C4-2B (cell line): ENCODE data around the gene NPEPL1.

Experiments
- H3K27ac ChIP-seq: fragments of 450-650 bp; 2 replicates; pipeline ENCODE4 v1.5.1; 2017
- ZFX ChIP-seq: fragments of 450-650 bp; IDR thresholded peaks from 2 replicates; pipeline ENCODE4 v1.6.1; 2017
- TF ChIP-seq, protein P1 (sequence below): fragments of 450-650 bp; conservative IDR thresholded peaks from 2 replicates; pipeline ENCODE4 v1.5.1; 2017; ENCODE audit warnings: mild to moderate bottlenecking

The NPEPL1 gene

DNA sequence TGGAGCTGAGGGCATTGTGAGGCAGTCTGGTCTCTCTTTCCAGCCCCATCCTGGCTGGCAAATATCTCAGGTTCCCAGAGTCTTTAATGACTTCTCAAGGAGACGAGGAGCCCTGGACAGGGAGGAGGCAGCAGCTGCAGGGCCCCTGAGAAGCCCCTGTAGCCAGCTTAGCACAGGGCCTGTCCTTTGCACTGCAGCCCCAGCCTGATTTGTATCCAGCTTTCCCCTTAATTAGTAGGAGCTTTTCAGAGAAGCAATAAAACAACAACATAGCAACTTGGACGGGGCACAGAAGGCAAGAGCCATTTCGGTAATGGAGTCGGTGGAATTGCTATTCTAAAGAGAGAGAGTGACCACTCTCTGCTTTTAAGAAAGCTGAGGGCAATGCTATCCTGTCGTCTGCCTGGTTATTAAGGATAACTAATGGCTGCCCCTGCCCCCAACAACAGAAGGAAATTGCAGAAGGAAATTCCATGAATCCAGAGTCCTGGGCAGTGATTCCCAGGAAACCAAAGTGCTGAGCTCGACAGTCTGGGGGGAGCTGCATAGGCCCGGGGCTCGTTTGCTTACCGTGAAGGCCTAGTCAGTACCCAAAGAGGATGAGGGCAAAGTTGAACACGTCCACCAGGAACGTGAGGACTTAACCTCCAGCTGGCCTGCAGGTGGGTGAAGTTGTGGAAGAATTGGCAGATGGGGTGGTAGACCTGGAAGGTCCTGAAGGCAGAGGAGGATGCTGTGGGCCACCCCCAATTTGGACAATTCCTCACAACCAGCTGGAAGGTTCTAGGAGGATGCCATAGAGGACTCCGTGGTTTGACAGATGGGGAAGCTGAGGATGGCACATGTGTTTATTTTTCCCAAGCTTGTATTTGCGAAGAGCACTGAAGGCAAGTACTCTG, 50.3 kb downstream of the NPEPL1 start:
- no peak overlapping the region for H3K27ac ChIP-seq
- no peak for TF ChIP-seq ZFX
- TF ChIP-seq, protein P1, sequence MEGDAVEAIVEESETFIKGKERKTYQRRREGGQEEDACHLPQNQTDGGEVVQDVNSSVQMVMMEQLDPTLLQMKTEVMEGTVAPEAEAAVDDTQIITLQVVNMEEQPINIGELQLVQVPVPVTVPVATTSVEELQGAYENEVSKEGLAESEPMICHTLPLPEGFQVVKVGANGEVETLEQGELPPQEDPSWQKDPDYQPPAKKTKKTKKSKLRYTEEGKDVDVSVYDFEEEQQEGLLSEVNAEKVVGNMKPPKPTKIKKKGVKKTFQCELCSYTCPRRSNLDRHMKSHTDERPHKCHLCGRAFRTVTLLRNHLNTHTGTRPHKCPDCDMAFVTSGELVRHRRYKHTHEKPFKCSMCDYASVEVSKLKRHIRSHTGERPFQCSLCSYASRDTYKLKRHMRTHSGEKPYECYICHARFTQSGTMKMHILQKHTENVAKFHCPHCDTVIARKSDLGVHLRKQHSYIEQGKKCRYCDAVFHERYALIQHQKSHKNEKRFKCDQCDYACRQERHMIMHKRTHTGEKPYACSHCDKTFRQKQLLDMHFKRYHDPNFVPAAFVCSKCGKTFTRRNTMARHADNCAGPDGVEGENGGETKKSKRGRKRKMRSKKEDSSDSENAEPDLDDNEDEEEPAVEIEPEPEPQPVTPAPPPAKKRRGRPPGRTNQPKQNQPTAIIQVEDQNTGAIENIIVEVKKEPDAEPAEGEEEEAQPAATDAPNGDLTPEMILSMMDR: no peak

DNA sequence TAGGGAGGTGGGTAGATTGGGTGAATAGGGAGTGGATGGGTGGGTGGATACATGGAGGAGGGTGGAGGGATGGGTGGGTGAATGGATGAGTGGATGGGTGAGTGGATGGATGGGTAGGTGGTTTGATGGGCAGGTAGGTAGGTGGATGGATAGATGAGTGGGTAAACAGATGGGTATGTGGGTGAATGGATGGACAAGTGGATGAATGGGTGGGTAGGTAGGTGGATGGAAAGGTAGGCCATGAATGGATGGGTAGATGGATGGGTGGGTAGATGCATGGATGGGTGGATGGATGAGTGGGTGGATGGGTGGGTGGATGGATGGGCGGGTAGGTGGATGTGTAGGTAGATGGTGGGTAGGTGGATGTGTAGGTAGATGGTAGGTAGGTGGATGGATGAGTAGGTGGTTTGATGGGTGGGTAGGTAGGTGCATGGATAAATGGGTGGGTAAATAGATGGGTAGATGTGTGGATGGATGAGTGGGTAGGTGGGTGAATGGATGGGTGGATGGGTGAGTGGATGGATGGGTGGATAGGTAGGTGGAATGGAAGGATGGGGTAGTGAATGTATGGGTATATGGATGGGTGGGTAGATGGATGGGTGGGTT, 51.4 kb downstream of the NPEPL1 start:
- TF ChIP-seq, protein P1: no peak
- TF ChIP-seq ZFX: no peak

GRCh38 chr20:58744836-58745235, 52.2 kb downstream of the NPEPL1 start:
- TF ChIP-seq, protein P1: no peak
- TF ChIP-seq ZFX: no peak

More for the DNA sequence above, 51.4 kb downstream of the NPEPL1 start:
- no peak overlapping the region for H3K27ac ChIP-seq

DNA sequence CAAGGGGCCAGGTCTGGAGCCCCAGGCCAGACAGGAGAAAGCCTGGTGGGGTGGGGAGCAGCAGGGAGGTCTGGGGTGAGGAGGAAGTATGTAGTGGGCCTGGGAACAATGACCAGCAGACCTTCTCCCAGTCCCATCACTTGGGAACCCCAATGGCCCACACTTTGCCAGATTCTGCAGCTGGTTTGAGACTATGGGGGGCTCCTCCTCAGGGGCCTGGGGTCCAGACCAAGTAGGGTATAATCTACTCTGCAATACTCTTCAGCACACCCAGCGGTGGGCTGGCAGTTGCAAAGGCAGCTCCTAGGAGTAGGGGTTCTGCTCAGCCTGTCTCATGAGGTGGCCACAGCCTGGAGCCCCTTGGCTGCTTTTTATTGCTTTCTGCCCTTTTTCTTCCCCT, 52.8 kb downstream of the NPEPL1 start:
- no peak overlapping the region for H3K27ac ChIP-seq
- TF ChIP-seq, protein P1: no peak
- no peak for TF ChIP-seq ZFX

More at GRCh38 chr20:58744836-58745235, 52.2 kb downstream of the NPEPL1 start:
- H3K27ac ChIP-seq: no peak overlapping the region

- H3K27ac ChIP-seq: no peak overlapping the region
- no peak for TF ChIP-seq ZFX
- TF ChIP-seq, protein P1: no peak
These were observed 54.0 kb downstream of the NPEPL1 start for GRCh38 chr20:58746620-58747019.

GRCh38 chr20:58747211-58747610, 54.6 kb downstream of the NPEPL1 start:
- no peak overlapping the region for H3K27ac ChIP-seq
- TF ChIP-seq, protein P1: no peak

GRCh38 chr20:58748618-58749017, 56.0 kb downstream of the NPEPL1 start:
- no peak overlapping the region for H3K27ac ChIP-seq
- TF ChIP-seq, protein P1: no peak
- TF ChIP-seq ZFX: no peak
